CD8-positive, alpha-beta memory T cell (primary cell): ENCODE measurements around the gene ALPG. TPM values are rescaled to one million over a fixed set of nuclear protein-coding genes. Genes with fewer than 3 reads are reported as not detected.
A peak's percentile ranks its signal among the peaks of the same experiment; 100 is the strongest.
"Not testable (repeated sequence)": the region's sequence is repeated elsewhere in the genome, so short reads cannot be mapped to it uniquely, and the experiment has no call there.

ENCODE experiments used
- CTCF ChIA-PET: fragments of 350-600 bp; sonication (Branson Sonifier 250); formaldehyde crosslinking; loops from one replicate; lab custom pipeline; 2021; ENCODE audit warnings: antibody characterized with exemption; lab: Charles Lee
- POLR2A ChIA-PET: fragments of 350-600 bp; sonication (Branson Sonifier 250); formaldehyde crosslinking; loops from one replicate; lab custom pipeline; 2021; ENCODE audit warnings: antibody characterized with exemption; lab: Charles Lee
- DNase-seq, 5 donors: peaks; one replicate each; pipeline versions ENCODE4 v3.0.0 to v3.0.0-alpha.2; 2020 to 2022; ENCODE audit warnings: mixed read lengths in 1 of 5
- H3K27ac ChIP-seq: one replicate; pipeline ENCODE4 v1.7.0; 2013; ENCODE audit warnings: low read depth, mild to moderate bottlenecking, low read length, moderate library complexity
- H3K27me3 ChIP-seq: 2 replicates; pipeline ENCODE4 v1.7.0; 2013; ENCODE audit warnings: low read length, mild to moderate bottlenecking; ENCODE audit not compliant: insufficient read depth, poor library complexity, severe bottlenecking
- H3K36me3 ChIP-seq: 2 replicates; pipeline ENCODE4 v1.7.0; 2013; ENCODE audit warnings: mild to moderate bottlenecking, low read length, moderate library complexity; ENCODE audit not compliant: insufficient read depth
- H3K4me1 ChIP-seq: 2 replicates; pipeline ENCODE4 v1.7.0; 2013; ENCODE audit warnings: mild to moderate bottlenecking, low read length, moderate library complexity; ENCODE audit not compliant: insufficient read depth
- H3K4me3 ChIP-seq: 2 replicates; pipeline ENCODE4 v1.7.0; 2013; ENCODE audit warnings: mild to moderate bottlenecking, low read length
- H3K9me3 ChIP-seq: 2 replicates; pipeline ENCODE4 v1.7.0; 2013; ENCODE audit warnings: mild to moderate bottlenecking, low read length
- H3K27ac Mint-ChIP-seq, 8 donors: one replicate each; pipeline ENCODE4 v1.8.0; 2020 to 2021; ENCODE audit warnings: mixed read lengths in 8 of 8, mild to moderate bottlenecking in 6 of 8, inconsistent platforms in 3 of 8, moderate library complexity in 3 of 8
- H3K27me3 Mint-ChIP-seq, 2 donors: one replicate each; pipeline ENCODE4 v1.8.0; 2020 to 2021; ENCODE audit warnings: mixed read lengths in 2 of 2, mild to moderate bottlenecking in 1 of 2, moderate library complexity in 1 of 2
- H3K36me3 Mint-ChIP-seq, 3 donors: one replicate each; pipeline ENCODE4 v1.8.0; 2020 to 2021; ENCODE audit warnings: mixed read lengths in 3 of 3, inconsistent platforms in 1 of 3, mild to moderate bottlenecking in 1 of 3
- H3K4me1 Mint-ChIP-seq, 3 donors: one replicate each; pipeline ENCODE4 v1.8.0; 2020 to 2021; ENCODE audit warnings: mixed read lengths in 3 of 3, inconsistent platforms in 1 of 3, mild to moderate bottlenecking in 1 of 3
- H3K4me3 Mint-ChIP-seq, 7 donors: one replicate each; pipeline ENCODE4 v1.8.0; 2020 to 2021; ENCODE audit warnings: mixed read lengths in 7 of 7, mild to moderate bottlenecking in 6 of 7, moderate library complexity in 4 of 7, inconsistent platforms in 2 of 7
- H3K9me3 Mint-ChIP-seq, 5 donors: one replicate each; pipeline ENCODE4 v1.8.0; 2020 to 2022; ENCODE audit warnings: mixed read lengths in 5 of 5, mild to moderate bottlenecking in 3 of 5, moderate library complexity in 2 of 5, inconsistent platforms in 1 of 5
- polyA plus RNA-seq: library from polyadenylated mRNA; unstranded; fragments of 300-500 nt; fragmentation: Illumina TruSeq; gene quantifications from one replicate; pipeline ENCODE4 v1.2.3, GENCODE V29; 2021
- total RNA-seq, 2 experiments: library from RNA; stranded (reverse); gene quantifications; one replicate each; pipeline ENCODE4 v1.2.3, GENCODE V29; 2021

ALPG gene
- total RNA-seq (not detected), polyA plus RNA-seq (not detected)

DNA sequence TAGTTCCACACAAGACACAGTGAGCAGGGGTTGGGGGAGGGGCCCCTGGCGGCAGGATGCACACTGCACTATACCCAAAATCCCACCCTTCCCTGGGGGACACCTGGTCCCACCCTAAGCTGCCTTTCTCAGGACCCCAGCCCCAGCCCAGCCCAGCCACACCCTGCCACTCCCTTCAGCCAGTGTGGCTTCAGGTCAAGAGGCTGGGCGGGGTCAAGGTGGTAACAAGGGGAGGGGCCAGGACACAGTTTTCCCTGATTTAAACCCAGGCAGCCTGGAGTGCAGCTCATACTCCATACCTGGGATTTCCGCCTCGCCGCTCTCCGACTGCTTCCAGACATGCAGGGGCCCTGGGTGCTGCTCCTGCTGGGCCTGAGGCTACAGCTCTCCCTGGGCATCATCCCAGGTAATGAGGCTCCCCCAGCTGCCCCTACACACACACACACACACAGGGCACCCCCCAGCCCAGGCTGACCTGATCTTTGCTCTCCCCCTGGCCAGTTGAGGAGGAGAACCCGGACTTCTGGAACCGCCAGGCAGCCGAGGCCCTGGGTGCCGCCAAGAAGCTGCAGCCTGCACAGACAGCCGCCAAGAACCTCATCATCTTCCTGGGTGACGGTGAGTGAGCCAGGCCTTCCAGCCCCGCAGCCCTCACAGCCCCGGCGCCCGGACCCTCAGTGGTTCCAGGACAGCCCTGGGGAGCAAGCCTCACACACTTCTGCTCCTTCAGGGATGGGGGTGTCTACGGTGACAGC is at the start of gene ALPG:
ALPG (plus strand) TSS at position 289 of the 755 bp plus-strand sequence; CDS start at position 340, 51 bp downstream.
- Mint-ChIP-seq H3K27ac (no peak within 1 kb of the TSS), H3K4me3 (no peak within 1 kb of the TSS), H3K9me3 (no peaks in the 10 kb centered on the region), H3K36me3 (no peaks in the 10 kb centered on the region), H3K27me3 (peaks cover 5 to 7% of the 10 kb centered on the region in 2 donors), H3K4me1 (no peaks in the 10 kb centered on the region)
- no peak for DNase-seq
- Histone ChIP-seq H3K27me3 (no peaks in the 10 kb centered on the region), H3K36me3 (no peaks in the 10 kb centered on the region), H3K4me1 (no peaks in the 10 kb centered on the region), H3K27ac (no peak within 1 kb of the TSS), H3K9me3 (no peaks in the 10 kb centered on the region), H3K4me3 (no peak within 1 kb of the TSS)
- ChIA-PET POLR2A (no interaction called here), CTCF (no interaction called here)

GRCh38 chr2:232361646-232362045 is 45.0 kb upstream of the ALPG start:
- Mint-ChIP-seq H3K27ac (no peak overlapping the region), H3K27me3 (peaks cover 0 to 5% of the 10 kb centered on the region in 2 donors), H3K36me3 (no peaks in the 10 kb centered on the region), H3K4me1 (peaks cover 9 to 23% (median 11%) of the 10 kb centered on the region in 3 donors), H3K9me3 (peaks cover 0 to 2% (median 0%) of the 10 kb centered on the region in 5 donors), H3K4me3 (no peak overlapping the region)
- Histone ChIP-seq H3K9me3 (no peaks in the 10 kb centered on the region), H3K36me3 (no peaks in the 10 kb centered on the region), H3K4me3 (no peak overlapping the region), H3K4me1 (peaks cover 16% of the 10 kb centered on the region), H3K27ac (no peak overlapping the region), H3K27me3 (no peaks in the 10 kb centered on the region)
- ChIA-PET POLR2A (no interaction called here), CTCF (no interaction called here)
- DNase-seq = no peak

DNA sequence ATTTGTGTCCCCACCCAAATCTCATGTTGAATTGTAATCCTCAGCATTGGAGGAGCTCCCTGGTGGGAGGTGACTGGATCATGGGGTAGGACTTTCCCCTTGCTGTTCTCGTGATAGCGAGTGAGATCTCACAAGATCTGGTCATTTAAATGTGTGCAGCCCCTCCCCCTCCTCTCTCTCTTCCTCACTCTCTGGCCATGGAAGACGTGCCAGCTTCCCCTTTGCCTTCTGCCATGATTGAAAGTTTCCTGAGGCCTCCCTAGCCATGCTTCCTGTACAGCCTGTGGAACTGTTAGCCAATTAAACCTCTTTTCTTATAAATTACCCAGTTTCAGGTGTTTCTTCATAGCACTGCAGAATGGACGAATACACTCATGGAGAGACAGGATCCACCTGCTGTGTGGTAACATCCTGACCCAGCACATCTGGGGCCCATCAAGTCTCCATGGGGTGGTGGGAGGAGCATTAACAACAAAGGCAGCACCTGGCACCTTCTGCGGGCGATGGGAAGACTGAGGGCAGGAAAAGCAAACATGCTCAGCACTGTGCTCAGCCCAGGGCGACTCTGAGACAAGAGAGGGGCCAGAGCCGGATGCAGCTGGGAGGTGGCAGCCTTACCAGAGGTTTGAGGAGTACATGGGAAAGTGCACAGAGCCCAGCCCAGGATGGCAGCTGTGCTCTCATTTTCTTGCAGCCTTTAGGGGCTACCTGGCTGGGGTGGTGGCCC is 44.3 kb upstream of the ALPG start:
- Histone ChIP-seq H3K27ac (no peak overlapping the region), H3K4me1 (peaks cover 16% of the 10 kb centered on the region), H3K9me3 (no peaks in the 10 kb centered on the region), H3K36me3 (no peaks in the 10 kb centered on the region), H3K27me3 (no peaks in the 10 kb centered on the region), H3K4me3 (no peak overlapping the region)
- H3K4me1 Mint-ChIP-seq = peaks cover 9 to 23% (median 11%) of the 10 kb centered on the region in 3 donors
- ChIA-PET POLR2A (no interaction called here), CTCF (no interaction called here)
- H3K27ac Mint-ChIP-seq = no peak overlapping the region
- H3K36me3 Mint-ChIP-seq = no peaks in the 10 kb centered on the region
- no peaks in the 10 kb centered on the region for H3K27me3 Mint-ChIP-seq
- peaks cover 0 to 2% (median 0%) of the 10 kb centered on the region in 5 donors for H3K9me3 Mint-ChIP-seq
- peak in 1 of 5 donors; percentile 34 for DNase-seq
- H3K4me3 Mint-ChIP-seq = peak overlapping the region in 4 of 7 donors; percentile 37 to 61 (median 42)

DNA sequence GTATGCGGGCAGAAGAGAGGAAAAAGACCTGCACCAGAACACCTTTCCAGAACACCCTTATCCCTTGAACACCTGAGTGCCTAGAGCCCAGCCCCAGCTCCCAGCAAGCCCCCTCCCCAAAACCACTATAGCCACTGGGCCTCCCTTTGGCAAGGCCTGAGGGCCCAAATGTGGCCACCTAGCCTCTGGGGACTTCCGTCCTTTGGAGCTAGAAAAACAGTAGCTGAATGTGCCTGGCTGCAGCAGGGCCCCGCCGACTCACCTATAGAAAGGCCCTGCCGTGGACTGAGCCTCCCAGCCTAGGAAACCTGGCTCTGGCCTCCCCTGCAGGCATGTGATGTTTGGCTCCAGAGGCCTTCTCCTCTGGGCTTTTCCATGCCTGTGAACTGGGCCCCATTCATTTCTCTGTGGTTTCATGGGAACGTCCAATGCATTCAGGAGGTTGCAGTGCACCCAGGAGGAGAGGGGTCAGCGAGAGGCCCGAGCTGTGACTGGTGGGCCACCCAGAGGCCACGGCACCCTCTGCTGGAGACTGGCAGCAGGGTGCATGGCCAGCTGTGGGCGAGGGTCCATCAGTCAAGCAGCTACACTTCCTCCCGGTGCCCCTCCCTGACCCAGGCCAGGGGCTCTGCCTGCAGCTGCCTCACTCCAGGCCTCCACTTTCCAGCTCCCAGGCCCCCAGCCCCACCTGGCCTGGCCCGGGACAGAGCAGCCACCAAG is 43.4 kb upstream of the ALPG start:
- H3K9me3 ChIP-seq, CTCF ChIA-PET, H3K27me3 Mint-ChIP-seq, POLR2A ChIA-PET, H3K27me3 ChIP-seq, H3K36me3 Mint-ChIP-seq, H3K27ac ChIP-seq, H3K9me3 Mint-ChIP-seq, H3K36me3 ChIP-seq: not testable (repeated sequence)
- H3K4me1 ChIP-seq = peaks cover 16% of the 10 kb centered on the region
- peak in 1 of 5 donors; percentile 22 for DNase-seq
- peak overlapping the region; percentile 59 for H3K4me3 ChIP-seq
- H3K27ac Mint-ChIP-seq = peak overlapping the region in 5 of 8 donors; percentile 75 to 94 (median 87)
- peak overlapping the region in 6 of 7 donors; percentile 83 to 92 (median 86) for H3K4me3 Mint-ChIP-seq
- peaks cover 9 to 23% (median 11%) of the 10 kb centered on the region in 3 donors for H3K4me1 Mint-ChIP-seq

DNA sequence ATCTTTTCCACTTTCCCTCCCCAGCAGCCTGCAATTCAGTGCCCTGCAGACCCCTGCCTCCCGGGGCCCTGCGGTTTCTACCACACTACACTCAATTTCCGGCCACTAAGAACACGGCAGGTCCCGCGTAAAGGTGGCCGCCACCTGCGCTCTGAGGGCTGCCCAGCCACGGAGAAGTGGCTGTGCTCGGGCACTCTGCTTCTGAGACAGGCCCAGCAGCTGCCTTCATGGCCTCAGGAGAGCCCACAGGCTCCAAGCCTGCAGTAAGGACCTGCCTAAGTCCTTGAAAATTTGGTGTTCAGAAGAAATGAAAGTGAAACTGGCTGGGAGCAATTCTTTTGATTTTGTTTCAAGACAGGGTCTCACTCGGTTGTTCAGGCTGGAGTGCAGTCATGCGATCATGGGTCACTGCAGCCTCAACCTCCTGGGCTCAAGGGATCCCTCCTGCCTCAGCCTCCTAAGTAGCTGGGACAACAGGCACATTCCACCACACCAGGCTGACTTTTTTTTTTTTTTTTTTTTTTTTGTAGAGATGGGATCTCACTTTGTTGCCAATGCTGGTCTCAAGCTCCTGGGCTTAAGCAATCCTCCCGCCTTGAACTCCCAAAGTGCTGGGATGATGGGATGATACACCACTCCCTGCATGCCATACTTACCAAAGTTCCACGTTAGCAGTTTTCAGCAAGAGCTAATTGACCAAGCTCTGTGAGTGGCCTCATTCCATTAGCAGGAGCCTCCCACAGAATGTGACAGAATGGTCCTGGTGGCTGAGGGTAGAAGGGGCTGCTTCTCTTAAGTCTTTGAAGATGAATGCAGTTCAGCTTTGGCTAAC is 42.6 kb upstream of the ALPG start:
- Mint-ChIP-seq H3K4me1 (peaks cover 9 to 23% (median 11%) of the 10 kb centered on the region in 3 donors), H3K36me3 (no peaks in the 10 kb centered on the region), H3K27me3 (no peaks in the 10 kb centered on the region), H3K4me3 (peak overlapping the region; percentile 17 to 92 (median 85)), H3K27ac (peak overlapping the region in 7 of 8 donors; percentile 75 to 94 (median 84)), H3K9me3 (peaks cover 0 to 2% (median 0%) of the 10 kb centered on the region in 5 donors)
- Histone ChIP-seq H3K9me3 (no peaks in the 10 kb centered on the region), H3K27me3 (no peaks in the 10 kb centered on the region), H3K4me3 (peak overlapping the region; percentile 59), H3K36me3 (no peaks in the 10 kb centered on the region), H3K27ac (no peak overlapping the region), H3K4me1 (peaks cover 16% of the 10 kb centered on the region)
- DNase-seq = peak in 2 of 5 donors; percentile 36 to 43
- ChIA-PET POLR2A (no interaction called here), CTCF (interaction anchor here (1.0 kb wide), 1 partner anchor 13 kb away, joined by 3 read pairs; no protein-coding TSS in a partner anchor)

- Mint-ChIP-seq H3K4me1 (peaks cover 9 to 23% (median 11%) of the 10 kb centered on the region in 3 donors), H3K4me3 (peak overlapping the region in 2 of 7 donors; percentile 20 to 37), H3K27ac (peak overlapping the region in 2 of 8 donors; percentile 45 to 50)
- CTCF ChIA-PET = interaction anchor here (1.0 kb wide), 1 partner anchor 12 kb away, joined by 3 read pairs; no protein-coding TSS in a partner anchor
- H3K4me1 ChIP-seq = peaks cover 16% of the 10 kb centered on the region
- H3K4me3 ChIP-seq, H3K36me3 ChIP-seq, H3K9me3 ChIP-seq, H3K27me3 ChIP-seq, H3K27me3 Mint-ChIP-seq, H3K9me3 Mint-ChIP-seq, H3K36me3 Mint-ChIP-seq, POLR2A ChIA-PET, H3K27ac ChIP-seq: not testable (repeated sequence)
- DNase-seq = peak in 1 of 5 donors; percentile 32
These were observed 41.6 kb upstream of the ALPG start for GRCh38 chr2:232364806-232365594.
